A673 (cell line): ENCODE results near the gene CHAD. TPM values are rescaled to one million over a fixed set of nuclear protein-coding genes. Genes with fewer than 3 reads are reported as not detected.

Experiments used
- BruUV-seq: library from RNA; stranded (reverse); fragments of 400-500 nt; replicated peaks from 2 replicates; lab custom pipeline; 2021; lab: Mats Ljungman, UMichigan
- CTCF ChIA-PET: fragments of 300-600 bp; sonication (Branson Sonifier 250); formaldehyde crosslinking; loops from one replicate; lab custom pipeline; 2022; ENCODE audit warnings: antibody characterized with exemption; lab: Charles Lee
- POLR2A ChIA-PET: fragments of 300-600 bp; sonication (Branson Sonifier 250); formaldehyde crosslinking; loops from one replicate; lab custom pipeline; 2022; ENCODE audit warnings: antibody characterized with exemption; ENCODE audit not compliant: low non-redundant PET; lab: Charles Lee
- DNase-seq: peaks from one replicate; pipeline ENCODE4 v3.0.0-alpha.2; 2015; ENCODE audit warnings: low spot score
- H3K27ac ChIP-seq: fragments of 200-600 bp; sonication (generic); 2 replicates; pipeline ENCODE4 v1.5.1; 2016; ENCODE audit warnings: mixed run types, low read depth, mild to moderate bottlenecking, mixed read lengths, antibody characterized with exemption, low read length; ENCODE audit not compliant: poor library complexity, severe bottlenecking
- H3K27me3 ChIP-seq: fragments of 200-600 bp; sonication (generic); replicated peaks from 2 replicates; pipeline ENCODE4 v1.6.1; 2017; ENCODE audit warnings: mixed run types, low read depth, mild to moderate bottlenecking, mixed read lengths, antibody characterized with exemption, low read length; ENCODE audit not compliant: insufficient read depth, poor library complexity
- H3K36me3 ChIP-seq: fragments of 200-600 bp; sonication (generic); 2 replicates; pipeline ENCODE4 v1.6.1; 2016; ENCODE audit warnings: mixed run types, mild to moderate bottlenecking, mixed read lengths, antibody characterized with exemption, low read length; ENCODE audit not compliant: insufficient read depth, poor library complexity, severe bottlenecking
- H3K4me1 ChIP-seq: fragments of 200-600 bp; sonication (generic); 2 replicates; pipeline ENCODE4 v1.6.1; 2017; ENCODE audit warnings: mixed run types, mild to moderate bottlenecking, mixed read lengths, antibody characterized with exemption, low read length; ENCODE audit not compliant: insufficient read depth, poor library complexity, severe bottlenecking
- H3K4me3 ChIP-seq: fragments of 200-600 bp; sonication (generic); 2 replicates; pipeline ENCODE4 v1.5.1; 2016; ENCODE audit warnings: low read depth, mixed run types, mild to moderate bottlenecking, mixed read lengths, low read length; ENCODE audit not compliant: poor library complexity, severe bottlenecking
- H3K9me3 ChIP-seq: fragments of 200-600 bp; sonication (generic); 2 replicates; pipeline ENCODE4 v1.6.1; 2016; ENCODE audit warnings: mixed run types, low read depth, mild to moderate bottlenecking, mixed read lengths, antibody characterized with exemption, low read length; ENCODE audit not compliant: poor library complexity, severe bottlenecking
- CTCF ChIP-seq: fragments of 300-800, 200-600 bp; sonication (generic); conservative IDR thresholded peaks from 2 replicates; pipeline ENCODE4 v1.5.1; 2017; ENCODE audit warnings: low read depth, mild to moderate bottlenecking, antibody characterized with exemption, low read length, moderate library complexity, mixed read lengths
- EZH2 ChIP-seq: fragments of 200-600 bp; sonication (generic); IDR thresholded peaks from 2 replicates; pipeline ENCODE4 v1.6.1; 2017; ENCODE audit warnings: borderline replicate concordance, low read depth, mild to moderate bottlenecking, mixed read lengths, antibody characterized with exemption, low read length; ENCODE audit not compliant: poor library complexity, severe bottlenecking
- intact Hi-C: fragments of 100-400 bp; cut with micrococcal nuclease; formaldehyde crosslinking; loops from one replicate; pipeline ENCODE4 v1.10.0; 2022; ENCODE audit not compliant: unreplicated experiment
- total RNA-seq: library from RNA; stranded (reverse); gene quantifications from 2 replicates; pipeline ENCODE4 v1.2.3, GENCODE V29; 2021

Gene CHAD
- total RNA-seq, 1 experiment from 2014 or later = not detected

GRCh38 chr17:50424996-50425681 is 43.5 kb downstream of the CHAD start:
- Histone ChIP-seq H3K27ac (no peak overlapping the region), H3K4me1 (peaks cover 44% of the 10 kb centered on the region), H3K36me3 (no peaks in the 10 kb centered on the region), H3K4me3 (peak overlapping the region; percentile 57), H3K9me3 (no peaks in the 10 kb centered on the region), H3K27me3 (no peaks in the 10 kb centered on the region)
- no TSS peak for BruUV-seq
- DNase-seq = no peak
- ChIA-PET CTCF (no interaction called here), POLR2A (no interaction called here)
- intact Hi-C loops = no loop called here
- no peak for TF ChIP-seq EZH2
- TF ChIP-seq CTCF = no peak

DNA sequence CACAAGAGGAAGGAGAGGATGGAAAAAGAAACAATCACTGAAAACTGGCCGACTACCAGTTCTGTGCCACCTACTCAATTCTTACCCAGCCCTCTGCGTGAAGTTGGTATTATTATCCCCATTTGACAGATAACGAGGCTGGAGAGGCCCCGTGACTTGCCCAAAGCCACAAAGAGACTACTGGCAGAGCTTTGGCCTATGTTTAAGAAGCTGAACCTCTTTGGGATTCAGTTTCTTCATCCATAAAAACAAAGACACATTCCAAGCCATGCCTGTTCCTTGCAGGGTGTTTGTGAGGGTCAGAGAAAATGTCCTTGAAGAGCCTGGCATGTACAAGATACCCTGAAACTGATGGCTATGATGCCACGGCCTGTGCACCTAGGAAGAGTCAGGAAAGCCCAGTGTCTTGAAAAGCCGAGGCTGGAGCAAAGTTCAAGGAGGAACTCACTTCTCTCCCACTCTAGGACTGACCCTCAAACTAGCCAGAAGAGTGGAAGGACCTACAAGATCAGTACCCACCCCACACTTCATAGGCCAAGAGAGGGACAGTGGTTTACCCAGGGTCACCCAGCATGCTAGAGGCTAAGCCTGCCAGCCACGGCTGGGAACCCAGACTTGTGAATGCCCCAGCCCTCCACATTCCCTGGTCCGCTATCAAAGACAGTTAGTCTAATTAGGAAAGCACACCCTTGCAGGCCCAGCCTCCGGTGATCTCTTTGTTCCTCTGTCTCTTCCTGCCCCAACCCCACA is 44.3 kb downstream of the CHAD start:
- TF ChIP-seq EZH2 (no peak), CTCF (no peak)
- no TSS peak for BruUV-seq
- no peaks in the 10 kb centered on the region for H3K9me3 ChIP-seq
- DNase-seq = no peak
- H3K27ac ChIP-seq = no peak overlapping the region
- no peak overlapping the region for H3K4me3 ChIP-seq
- no peaks in the 10 kb centered on the region for H3K27me3 ChIP-seq
- H3K4me1 ChIP-seq = peaks cover 44% of the 10 kb centered on the region
- POLR2A ChIA-PET = no interaction called here
- intact Hi-C loops = no loop called here
- H3K36me3 ChIP-seq = no peaks in the 10 kb centered on the region
- CTCF ChIA-PET = no interaction called here

DNA sequence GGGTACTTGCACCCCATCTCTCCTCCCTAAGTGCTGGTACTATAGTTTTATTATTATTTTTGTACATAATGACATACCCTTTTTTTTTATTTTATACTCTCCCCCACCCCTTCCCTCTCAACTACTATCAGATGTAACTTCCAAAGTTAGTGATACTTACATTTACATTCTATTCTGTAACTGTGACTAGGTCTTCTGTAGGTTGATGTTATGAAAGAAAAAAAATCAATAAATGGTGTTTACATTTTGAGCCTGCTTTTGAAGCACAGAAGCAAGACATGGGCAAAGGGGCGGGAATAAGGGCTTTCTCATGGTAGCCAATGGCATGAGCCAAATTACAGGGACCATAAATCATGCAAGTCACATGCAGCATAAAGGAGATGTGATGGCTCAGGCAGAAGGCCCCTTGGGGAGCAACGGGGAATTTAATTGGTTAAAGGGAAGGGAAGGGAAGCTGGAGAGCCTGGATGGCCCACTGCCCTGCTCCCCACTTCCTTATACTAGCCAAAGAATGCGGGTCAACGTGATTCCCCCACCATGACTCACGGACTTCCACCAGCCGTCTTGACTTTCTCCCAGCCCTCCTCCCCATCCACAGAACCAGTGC is 45.0 kb downstream of the CHAD start:
- Histone ChIP-seq H3K4me1 (peaks cover 44% of the 10 kb centered on the region), H3K9me3 (no peaks in the 10 kb centered on the region), H3K27me3 (no peaks in the 10 kb centered on the region), H3K36me3 (no peaks in the 10 kb centered on the region), H3K27ac (no peak overlapping the region), H3K4me3 (no peak overlapping the region)
- no TSS peak for BruUV-seq
- DNase-seq = peak; percentile 84
- TF ChIP-seq CTCF (no peak), EZH2 (no peak)
- ChIA-PET CTCF (no interaction called here), POLR2A (no interaction called here)
- intact Hi-C loops = no loop called here
